ENCODE results near the gene FYCO1.

The FYCO1 gene

DNA sequence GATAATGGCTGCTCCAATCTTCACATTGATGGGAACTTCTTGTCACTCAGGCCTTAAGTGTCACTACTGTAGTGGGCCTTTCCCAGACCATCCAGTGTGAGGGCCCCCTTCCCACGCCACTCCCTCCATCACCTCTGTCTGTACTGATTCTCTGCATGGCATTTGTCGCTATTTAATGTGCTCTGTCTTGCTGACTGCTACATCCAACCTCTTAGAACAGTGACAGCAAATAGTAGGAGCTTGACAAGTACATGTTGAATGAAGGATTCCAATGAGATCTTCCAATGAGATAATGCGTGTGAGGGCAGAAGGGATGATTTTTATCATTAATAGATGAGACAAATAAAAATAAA, 114.9 kb downstream of the FYCO1 start:
- Histone ChIP-seq H2BK5ac (ENCODE audit: low read length) (no peak overlapping the region), H2BK15ac (replicated peaks; ENCODE audit: low read depth) (no peak overlapping the region), H3K4me3 (ENCODE audit: low read length) (no peak overlapping the region), H3K27ac (ENCODE audit: low read depth, low read length) (no peak overlapping the region), H3K9ac (ENCODE audit: low read length) (no peak overlapping the region), H2AK5ac (ENCODE audit: low read length) (no peak overlapping the region), H3K36me3 (ENCODE audit: control insufficient read depth, insufficient read depth, low read length) (no peaks in the 10 kb centered on the region), H3K4ac (ENCODE audit: low read depth, low read length) (no peak overlapping the region), H4K8ac (ENCODE audit: low read depth, low read length) (no peak overlapping the region), H3K56ac (ENCODE audit: low read length) (no peak overlapping the region), H3K18ac (ENCODE audit: low read length) (no peak overlapping the region), H3K4me1 (ENCODE audit: control insufficient read depth, low read depth, low read length) (no peaks in the 10 kb centered on the region), H2BK120ac (ENCODE audit: low read depth, low read length) (no peak overlapping the region), H3K23ac (ENCODE audit: low read length) (no peak overlapping the region), H3K27me3 (ENCODE audit: insufficient read depth, low read length, poor library complexity) (no peaks in the 10 kb centered on the region), H3K4me2 (ENCODE audit: low read length) (no peak overlapping the region), H4K5ac (ENCODE audit: low read length) (no peak overlapping the region), H3K79me2 (ENCODE audit: control insufficient read depth, insufficient read depth, low read length) (no peaks in the 10 kb centered on the region), H3K79me1 (ENCODE audit: low read length) (no peaks in the 10 kb centered on the region)
- WGBS (ENCODE audit: extremely low coverage, insufficient coverage, low lambda C conversion rate), result no CpG with 5 or more reads among the region's 3 CpGs
- DNase-seq, result no peak

DNA sequence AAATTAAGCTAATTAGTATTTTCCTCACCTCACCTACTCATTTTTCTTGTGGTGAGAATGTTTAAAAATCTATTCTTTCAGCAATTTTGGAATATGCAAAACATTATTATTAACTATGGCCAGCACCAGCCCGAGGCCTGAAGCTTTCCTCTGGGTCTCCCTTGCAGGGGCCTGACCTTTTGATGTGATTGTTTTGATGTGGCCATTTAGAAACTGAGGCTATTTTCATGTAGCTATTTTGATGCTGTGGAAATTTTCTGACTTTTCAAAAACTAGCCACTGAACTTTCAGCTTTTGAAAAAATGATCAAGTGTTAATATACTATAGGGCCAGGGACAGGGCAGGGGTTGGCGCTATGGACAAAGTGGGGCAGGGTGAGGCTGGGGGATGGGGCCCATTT, 117.5 kb downstream of the FYCO1 start:
- no peak for DNase-seq

DNA sequence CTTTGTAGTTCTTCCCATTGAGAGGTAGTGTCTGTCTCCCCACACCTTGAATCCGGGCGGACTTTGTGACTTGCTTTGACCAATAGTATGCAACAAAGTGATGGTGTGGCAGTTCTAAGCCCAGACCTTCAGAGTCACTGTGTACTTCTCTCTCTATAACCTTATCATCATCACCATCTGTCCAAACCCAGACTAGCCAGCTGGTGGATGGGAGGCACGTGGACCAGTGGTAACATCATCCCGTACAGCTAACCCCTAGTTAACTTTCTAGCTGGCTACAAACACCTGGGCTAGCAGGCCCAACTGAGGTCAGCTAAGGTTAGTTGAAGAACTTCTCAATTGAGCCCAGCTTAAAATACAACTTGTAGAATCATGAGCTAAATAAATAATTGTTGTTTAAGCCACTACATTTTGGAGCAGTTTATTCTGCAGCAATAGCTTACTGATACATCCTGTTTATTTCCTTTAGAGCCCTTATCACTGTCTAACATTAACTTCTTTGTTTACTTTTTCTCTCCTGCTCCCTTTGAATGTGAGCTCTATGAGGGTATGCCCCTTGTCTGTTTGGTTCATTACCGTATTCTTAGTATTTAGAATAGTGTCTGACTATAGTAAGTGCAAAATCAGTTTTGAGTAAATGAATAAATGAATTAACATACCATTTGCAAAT, 120.8 kb downstream of the FYCO1 start:
- Histone ChIP-seq H3K36me3 (ENCODE audit: control insufficient read depth, insufficient read depth, low read length) (no peaks in the 10 kb centered on the region), H2BK5ac (ENCODE audit: low read length) (no peak overlapping the region), H3K9ac (ENCODE audit: low read length) (no peak overlapping the region), H3K4ac (ENCODE audit: low read depth, low read length) (no peak overlapping the region), H4K8ac (ENCODE audit: low read depth, low read length) (no peak overlapping the region), H3K18ac (ENCODE audit: low read length) (no peak overlapping the region), H3K4me2 (ENCODE audit: low read length) (no peak overlapping the region), H3K27ac (ENCODE audit: low read depth, low read length) (no peak overlapping the region), H4K5ac (ENCODE audit: low read length) (no peak overlapping the region), H3K56ac (ENCODE audit: low read length) (no peak overlapping the region), H2BK120ac (ENCODE audit: low read depth, low read length) (no peak overlapping the region), H3K4me3 (ENCODE audit: low read length) (no peak overlapping the region), H2AK5ac (ENCODE audit: low read length) (no peak overlapping the region), H2BK15ac (replicated peaks; ENCODE audit: low read depth) (no peak overlapping the region), H3K27me3 (ENCODE audit: insufficient read depth, low read length, poor library complexity) (no peaks in the 10 kb centered on the region), H3K79me2 (ENCODE audit: control insufficient read depth, insufficient read depth, low read length) (no peaks in the 10 kb centered on the region), H3K79me1 (ENCODE audit: low read length) (no peaks in the 10 kb centered on the region), H3K4me1 (ENCODE audit: control insufficient read depth, low read depth, low read length) (no peaks in the 10 kb centered on the region), H3K23ac (ENCODE audit: low read length) (no peak overlapping the region)
- no peak for DNase-seq
- WGBS (ENCODE audit: extremely low coverage, insufficient coverage, low lambda C conversion rate), result no CpG with 5 or more reads among the region's 5 CpGs

More for the DNA sequence above, 117.5 kb downstream of the FYCO1 start:
- H3K79me1 ChIP-seq (ENCODE audit: low read length), result no peaks in the 10 kb centered on the region
- no peak overlapping the region for H3K23ac ChIP-seq (ENCODE audit: low read length)
- H3K9ac ChIP-seq (ENCODE audit: low read length), result no peak overlapping the region
- H3K4ac ChIP-seq (ENCODE audit: low read depth, low read length), result no peak overlapping the region
- H2BK15ac ChIP-seq (replicated peaks; ENCODE audit: low read depth), result no peak overlapping the region
- no peak overlapping the region for H2BK120ac ChIP-seq (ENCODE audit: low read depth, low read length)
- H4K5ac ChIP-seq (ENCODE audit: low read length), result no peak overlapping the region
- H3K79me2 ChIP-seq (ENCODE audit: control insufficient read depth, insufficient read depth, low read length), result no peaks in the 10 kb centered on the region
- no peak overlapping the region for H2AK5ac ChIP-seq (ENCODE audit: low read length)
- no peak overlapping the region for H4K8ac ChIP-seq (ENCODE audit: low read depth, low read length)
- no peak overlapping the region for H3K4me2 ChIP-seq (ENCODE audit: low read length)
- H3K56ac ChIP-seq (ENCODE audit: low read length), result no peak overlapping the region
- H2BK5ac ChIP-seq (ENCODE audit: low read length), result no peak overlapping the region
- H3K18ac ChIP-seq (ENCODE audit: low read length), result no peak overlapping the region
- no CpG with 5 or more reads among the region's 2 CpGs for WGBS (ENCODE audit: extremely low coverage, insufficient coverage, low lambda C conversion rate)
- no peaks in the 10 kb centered on the region for H3K27me3 ChIP-seq (ENCODE audit: insufficient read depth, low read length, poor library complexity)
- no peaks in the 10 kb centered on the region for H3K4me1 ChIP-seq (ENCODE audit: control insufficient read depth, low read depth, low read length)
- no peak overlapping the region for H3K27ac ChIP-seq (ENCODE audit: low read depth, low read length)
- H3K4me3 ChIP-seq (ENCODE audit: low read length), result no peak overlapping the region
- H3K36me3 ChIP-seq (ENCODE audit: control insufficient read depth, insufficient read depth, low read length), result no peaks in the 10 kb centered on the region

DNA sequence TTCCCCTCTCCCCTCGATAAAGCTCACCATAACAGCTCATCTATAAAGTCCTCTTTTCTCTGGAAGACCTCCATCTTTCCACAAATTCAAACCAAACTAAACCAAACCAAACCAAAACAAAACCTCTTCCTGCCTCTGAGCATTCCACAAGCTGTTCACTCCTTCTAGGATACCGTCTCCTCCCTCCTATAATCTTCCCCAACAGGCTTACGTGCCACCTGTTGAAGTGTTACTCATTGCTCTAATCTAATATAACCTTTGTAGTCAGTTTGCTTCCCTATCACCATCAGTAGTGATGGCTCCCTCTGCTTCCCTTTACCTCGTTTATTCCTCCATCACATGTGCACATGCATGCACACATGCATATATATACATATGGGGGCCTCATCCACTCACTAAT, 122.0 kb downstream of the FYCO1 start:
- H3K23ac ChIP-seq (ENCODE audit: low read length), result no peak overlapping the region
- H3K56ac ChIP-seq (ENCODE audit: low read length), result no peak overlapping the region
- H3K18ac ChIP-seq (ENCODE audit: low read length), result no peak overlapping the region
- H3K4ac ChIP-seq (ENCODE audit: low read depth, low read length), result no peak overlapping the region
- H3K79me2 ChIP-seq (ENCODE audit: control insufficient read depth, insufficient read depth, low read length), result no peaks in the 10 kb centered on the region
- no peak overlapping the region for H3K4me3 ChIP-seq (ENCODE audit: low read length)
- H3K9ac ChIP-seq (ENCODE audit: low read length), result no peak overlapping the region
- DNase-seq, result no peak
- no peaks in the 10 kb centered on the region for H3K36me3 ChIP-seq (ENCODE audit: control insufficient read depth, insufficient read depth, low read length)
- no peak overlapping the region for H2AK5ac ChIP-seq (ENCODE audit: low read length)
- no peaks in the 10 kb centered on the region for H3K27me3 ChIP-seq (ENCODE audit: insufficient read depth, low read length, poor library complexity)
- H3K4me2 ChIP-seq (ENCODE audit: low read length), result no peak overlapping the region
- H2BK5ac ChIP-seq (ENCODE audit: low read length), result no peak overlapping the region
- H2BK120ac ChIP-seq (ENCODE audit: low read depth, low read length), result no peak overlapping the region
- no peaks in the 10 kb centered on the region for H3K79me1 ChIP-seq (ENCODE audit: low read length)
- no peak overlapping the region for H4K8ac ChIP-seq (ENCODE audit: low read depth, low read length)
- H3K27ac ChIP-seq (ENCODE audit: low read depth, low read length), result no peak overlapping the region
- no peak overlapping the region for H2BK15ac ChIP-seq (replicated peaks; ENCODE audit: low read depth)
- no peak overlapping the region for H4K5ac ChIP-seq (ENCODE audit: low read length)
- WGBS (ENCODE audit: extremely low coverage, insufficient coverage, low lambda C conversion rate), result no CpG with 5 or more reads among the region's 4 CpGs
- H3K4me1 ChIP-seq (ENCODE audit: control insufficient read depth, low read depth, low read length), result no peaks in the 10 kb centered on the region

DNA sequence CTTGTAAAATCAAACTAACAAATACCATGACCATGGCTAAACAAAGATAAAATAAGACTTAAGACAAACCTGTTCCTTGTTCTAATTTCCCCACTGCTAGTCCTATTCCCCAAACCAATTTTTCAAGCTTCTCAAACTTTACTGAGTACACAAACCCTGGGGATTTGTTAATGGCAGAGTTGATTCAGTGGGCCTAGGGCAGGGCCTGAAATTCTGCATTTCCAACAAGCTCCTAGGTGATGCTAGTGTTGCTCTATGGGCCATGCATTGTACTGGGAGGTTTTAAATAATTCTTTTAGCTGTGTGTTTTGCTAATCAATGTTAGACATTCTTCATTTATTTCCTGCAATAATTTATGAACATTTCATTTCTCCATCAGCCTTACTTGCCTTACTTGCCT, 122.6 kb downstream of the FYCO1 start:
- Histone ChIP-seq H2BK15ac (replicated peaks; ENCODE audit: low read depth) (no peak overlapping the region), H3K27me3 (ENCODE audit: insufficient read depth, low read length, poor library complexity) (no peaks in the 10 kb centered on the region), H3K23ac (ENCODE audit: low read length) (no peak overlapping the region), H3K4ac (ENCODE audit: low read depth, low read length) (no peak overlapping the region), H3K18ac (ENCODE audit: low read length) (no peak overlapping the region), H4K5ac (ENCODE audit: low read length) (no peak overlapping the region), H3K9ac (ENCODE audit: low read length) (no peak overlapping the region), H3K36me3 (ENCODE audit: control insufficient read depth, insufficient read depth, low read length) (no peaks in the 10 kb centered on the region), H2BK120ac (ENCODE audit: low read depth, low read length) (no peak overlapping the region), H3K79me1 (ENCODE audit: low read length) (no peaks in the 10 kb centered on the region), H2BK5ac (ENCODE audit: low read length) (no peak overlapping the region), H3K79me2 (ENCODE audit: control insufficient read depth, insufficient read depth, low read length) (no peaks in the 10 kb centered on the region), H2AK5ac (ENCODE audit: low read length) (no peak overlapping the region), H3K4me1 (ENCODE audit: control insufficient read depth, low read depth, low read length) (no peaks in the 10 kb centered on the region), H3K56ac (ENCODE audit: low read length) (no peak overlapping the region), H4K8ac (ENCODE audit: low read depth, low read length) (no peak overlapping the region), H3K4me2 (ENCODE audit: low read length) (no peak overlapping the region), H3K27ac (ENCODE audit: low read depth, low read length) (no peak overlapping the region), H3K4me3 (ENCODE audit: low read length) (no peak overlapping the region)
- no peak for DNase-seq

DNA sequence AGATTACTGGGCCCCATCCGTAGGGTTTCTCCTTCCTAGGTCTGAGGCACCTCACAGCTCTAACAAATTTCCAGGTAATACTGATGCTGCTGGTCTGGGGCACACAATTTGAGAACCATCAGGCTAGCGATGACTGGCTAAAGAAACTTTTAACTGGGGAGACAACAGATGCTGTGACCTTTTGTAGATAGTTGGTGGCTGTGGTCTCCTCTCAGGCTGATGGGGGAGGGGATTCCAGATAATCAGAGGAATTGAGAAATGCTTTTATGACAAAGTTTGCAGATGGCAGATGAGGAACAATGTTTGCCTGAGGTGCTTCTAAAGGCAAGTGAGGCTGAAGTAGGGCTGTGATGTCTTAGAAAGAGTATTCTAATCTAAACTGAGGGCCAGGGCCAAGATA, 123.1 kb downstream of the FYCO1 start:
- Histone ChIP-seq H2BK120ac (ENCODE audit: low read depth, low read length) (no peak overlapping the region), H3K4me2 (ENCODE audit: low read length) (no peak overlapping the region), H3K23ac (ENCODE audit: low read length) (no peak overlapping the region), H3K4ac (ENCODE audit: low read depth, low read length) (no peak overlapping the region), H3K79me1 (ENCODE audit: low read length) (no peaks in the 10 kb centered on the region), H4K8ac (ENCODE audit: low read depth, low read length) (no peak overlapping the region), H2BK5ac (ENCODE audit: low read length) (no peak overlapping the region), H3K79me2 (ENCODE audit: control insufficient read depth, insufficient read depth, low read length) (no peaks in the 10 kb centered on the region), H3K36me3 (ENCODE audit: control insufficient read depth, insufficient read depth, low read length) (no peaks in the 10 kb centered on the region), H3K27ac (ENCODE audit: low read depth, low read length) (no peak overlapping the region), H3K27me3 (ENCODE audit: insufficient read depth, low read length, poor library complexity) (no peaks in the 10 kb centered on the region), H3K4me1 (ENCODE audit: control insufficient read depth, low read depth, low read length) (no peaks in the 10 kb centered on the region), H2AK5ac (ENCODE audit: low read length) (no peak overlapping the region), H3K18ac (ENCODE audit: low read length) (no peak overlapping the region), H4K5ac (ENCODE audit: low read length) (no peak overlapping the region), H3K4me3 (ENCODE audit: low read length) (no peak overlapping the region), H3K9ac (ENCODE audit: low read length) (no peak overlapping the region), H3K56ac (ENCODE audit: low read length) (no peak overlapping the region), H2BK15ac (replicated peaks; ENCODE audit: low read depth) (no peak overlapping the region)
- DNase-seq, result no peak
- no CpG with 5 or more reads among the region's 2 CpGs for WGBS (ENCODE audit: extremely low coverage, insufficient coverage, low lambda C conversion rate)
